ENCODE data around the gene CASKIN1. TPM values are rescaled to one million over a fixed set of nuclear protein-coding genes. Genes with fewer than 3 reads are reported as not detected.

Gene CASKIN1
- total RNA-seq, 4 donors from 2014 or later = under 0.01 to 0.14 TPM; not detected in 2

- 79% methylated on average over 19 of the region's 19 CpGs; no CpG with 5 or more reads in 1 of the 2 donors for WGBS, 2 donors (ENCODE audit: low coverage in 1 of 2)
Measured at GRCh38 chr16:2184346-2184745, 12.1 kb downstream of the CASKIN1 start.

GRCh38 chr16:2183671-2184070 is 12.7 kb downstream of the CASKIN1 start:
- no peak for DNase-seq
- in situ Hi-C loops (cut with MboI; ENCODE audit: low pct_ligation_motif_present in 1 of 4, low pct_unique_long_range_greater_than_20kb in 1 of 4, low sequenced_read_pairs in 3 of 4) (loop anchor here in 1 of 4 donors (25.0 kb wide), 1 partner anchor 304 kb away; the partner anchor contains the start of gene TBC1D24), intact Hi-C loops (cut with DNase I; ENCODE audit: low total_unique reads) (no loop called here)
- Histone ChIP-seq H3K4me1 (no peaks in the 10 kb centered on the region), H3K27me3 (peaks cover 18% of the 10 kb centered on the region), H3K9me3 (no peaks in the 10 kb centered on the region), H3K4me3 (no peak overlapping the region), H3K36me3 (no peaks in the 10 kb centered on the region), H3K27ac (no peak overlapping the region)
- TF ChIP-seq POLR2A (IDR thresholded peaks at IDR 0.05) (no peak), EP300 (IDR thresholded peaks at IDR 0.05; ENCODE audit: low read depth) (no peak), POLR2AphosphoS5 (IDR thresholded peaks at IDR 0.05) (no peak), CTCF (IDR thresholded peaks at IDR 0.05) (no peak)
- WGBS, 2 donors (ENCODE audit: low coverage in 1 of 2) = 91% methylated on average over 30 of the region's 30 CpGs; no CpG with 5 or more reads in 1 of the 2 donors

More at GRCh38 chr16:2184346-2184745, 12.1 kb downstream of the CASKIN1 start:
- H3K9me3 ChIP-seq = no peaks in the 10 kb centered on the region
- DNase-seq = no peak
- no peak overlapping the region for H3K4me3 ChIP-seq
- H3K27ac ChIP-seq = no peak overlapping the region
- intact Hi-C loops (cut with DNase I; ENCODE audit: low total_unique reads) (no loop called here), in situ Hi-C loops (cut with MboI; ENCODE audit: low pct_ligation_motif_present in 1 of 4, low pct_unique_long_range_greater_than_20kb in 1 of 4, low sequenced_read_pairs in 3 of 4) (loop anchor here in 1 of 4 donors (25.0 kb wide), 1 partner anchor 303 kb away; the partner anchor contains the start of gene TBC1D24)
- no peak for TF ChIP-seq CTCF (IDR thresholded peaks at IDR 0.05)
- TF ChIP-seq EP300 (IDR thresholded peaks at IDR 0.05; ENCODE audit: low read depth) = no peak
- TF ChIP-seq POLR2AphosphoS5 (IDR thresholded peaks at IDR 0.05) = no peak
- no peak for TF ChIP-seq POLR2A (IDR thresholded peaks at IDR 0.05)
- H3K27me3 ChIP-seq = peaks cover 18% of the 10 kb centered on the region
- H3K4me1 ChIP-seq = no peaks in the 10 kb centered on the region
- no peaks in the 10 kb centered on the region for H3K36me3 ChIP-seq

GRCh38 chr16:2181952-2182351 is 14.5 kb downstream of the CASKIN1 start:
- H3K27ac ChIP-seq = no peak overlapping the region
- H3K36me3 ChIP-seq = peaks cover 0 to 9% (median 1%) of the 10 kb centered on the region in 4 donors
- TF ChIP-seq POLR2A (IDR thresholded peaks at IDR 0.05) = no peak
- no peak for TF ChIP-seq POLR2AphosphoS5 (IDR thresholded peaks at IDR 0.05)
- TF ChIP-seq CTCF (IDR thresholded peaks at IDR 0.05) = no peak
- TF ChIP-seq EP300 (IDR thresholded peaks at IDR 0.05; ENCODE audit: low read depth) = no peak
- WGBS, 2 donors (ENCODE audit: low coverage in 1 of 2) = 93% methylated on average over 20 of the region's 20 CpGs; no CpG with 5 or more reads in 1 of the 2 donors
- no peaks in the 10 kb centered on the region for H3K9me3 ChIP-seq
- H3K4me3 ChIP-seq = no peak overlapping the region
- in situ Hi-C loops (cut with MboI; ENCODE audit: low pct_ligation_motif_present in 1 of 4, low pct_unique_long_range_greater_than_20kb in 1 of 4, low sequenced_read_pairs in 3 of 4) = loop anchor here in 1 of 4 donors (25.0 kb wide), 1 partner anchor 305 kb away; the partner anchor contains the start of gene TBC1D24
- H3K4me1 ChIP-seq = no peaks in the 10 kb centered on the region
- DNase-seq = no peak
- intact Hi-C loops (cut with DNase I; ENCODE audit: low total_unique reads) = no loop called here
- H3K27me3 ChIP-seq = peaks cover 18% of the 10 kb centered on the region

- H3K9me3 ChIP-seq = no peaks in the 10 kb centered on the region
- intact Hi-C loops (cut with DNase I; ENCODE audit: low total_unique reads) = no loop called here
- H3K36me3 ChIP-seq = peaks cover 0 to 10% (median 2%) of the 10 kb centered on the region in 4 donors
- H3K27me3 ChIP-seq = peaks cover 13% of the 10 kb centered on the region
- in situ Hi-C loops (cut with MboI; ENCODE audit: low pct_ligation_motif_present in 1 of 4, low pct_unique_long_range_greater_than_20kb in 1 of 4, low sequenced_read_pairs in 3 of 4) = loop anchor here in 1 of 4 donors (25.0 kb wide), 1 partner anchor 306 kb away; the partner anchor contains the start of gene TBC1D24
- no peak for TF ChIP-seq CTCF (IDR thresholded peaks at IDR 0.05)
- TF ChIP-seq POLR2AphosphoS5 (IDR thresholded peaks at IDR 0.05) = no peak
- no peak for TF ChIP-seq EP300 (IDR thresholded peaks at IDR 0.05; ENCODE audit: low read depth)
- TF ChIP-seq POLR2A (IDR thresholded peaks at IDR 0.05) = no peak
- WGBS, 2 donors (ENCODE audit: low coverage in 1 of 2) = 30 to 86% methylated on average over 2 to 39 of the region's 46 CpGs
- no peak overlapping the region for H3K27ac ChIP-seq
- no peak for DNase-seq
- H3K4me1 ChIP-seq = no peaks in the 10 kb centered on the region
- no peak overlapping the region for H3K4me3 ChIP-seq
Measured at GRCh38 chr16:2180962-2181923, 15.2 kb downstream of the CASKIN1 start.
